K562 (cell line): ENCODE measurements around the gene ZNF232. TPM values are rescaled to one million over a fixed set of nuclear protein-coding genes. Genes with fewer than 3 reads are reported as not detected.
"Not testable (repeated sequence)": the region's sequence is repeated elsewhere in the genome, so short reads cannot be mapped to it uniquely, and the experiment has no call there.

ENCODE experiments used
- ATAC-seq: fragments of 200-7000 bp; cut with Tn5 transposase; 3 replicates; pipeline ENCODE4 v1.9.1; 2020; ENCODE audit warnings: moderate library complexity
- BruUV-seq: library from RNA; stranded (reverse); fragments of 400-500 nt; replicated peaks from 2 replicates; lab custom pipeline; 2021; lab: Mats Ljungman, UMichigan
- CTCF ChIA-PET: fragments of 300-600 bp; formaldehyde crosslinking; extraction: SDS; loops from one replicate; lab custom pipeline; 2021; ENCODE audit warnings: low intra/inter-chr PET ratio; lab: Yijun Ruan, JAX
- POLR2A ChIA-PET: fragments of 300-600, 350-650 bp; sonication (Branson Sonifier 250); formaldehyde crosslinking; extraction: SDS; loops from one replicate; lab custom pipeline; 2021; ENCODE audit warnings: antibody characterized with exemption, inconsistent platforms; lab: Yijun Ruan, JAX
- DNase-seq, 4 experiments: peaks; one replicate each; pipeline versions ENCODE4 v3.0.0 to v3.0.0-alpha.2; 2011 to 2018; ENCODE audit warnings: low spot score in 3 of 4, mixed read lengths in 3 of 4; ENCODE audit errors: extremely low read depth in 1 of 4
- FAIRE-seq: peaks from 2 replicates; lab custom pipeline; 2011; peaks lifted over from hg19 to GRCh38; lab: Jason Lieb, UNC
- H2AFZ ChIP-seq: 2 replicates; pipeline ENCODE4 v1.6.0; 2011; ENCODE audit warnings: low read depth, low read length, control low read depth, inconsistent platforms
- H3K27ac ChIP-seq: fragments of 200-600 bp; 3 replicates; pipeline ENCODE4 v1.8.0; 2011; ENCODE audit warnings: low read depth, mild to moderate bottlenecking, control low read depth, inconsistent platforms, low read length, moderate library complexity, mixed read lengths; ENCODE audit errors: extremely low read depth
- H3K27me3 ChIP-seq, 2 experiments: fragments of 300-600 bp in 1 of 2; 2 replicates in 1 of 2; 3 replicates in 1 of 2; pipeline versions ENCODE4 v1.6.0 to v1.8.0; 2011; ENCODE audit warnings: inconsistent platforms in 2 of 2, low read length in 2 of 2, mild to moderate bottlenecking in 1 of 2, mixed read lengths in 1 of 2, moderate library complexity in 1 of 2; ENCODE audit not compliant: control insufficient read depth in 2 of 2, insufficient read depth in 2 of 2
- H3K36me3 ChIP-seq: fragments of 300-600 bp; 3 replicates; pipeline ENCODE4 v1.8.0; 2011; ENCODE audit warnings: mild to moderate bottlenecking, low read length, inconsistent platforms; ENCODE audit not compliant: control insufficient read depth, insufficient read depth
- H3K4me1 ChIP-seq, 2 experiments: fragments of 200-600 bp in 1 of 2; replicated peaks in 1 of 2; 2 replicates in 1 of 2; 3 replicates in 1 of 2; pipeline versions ENCODE4 v1.5.1 to v1.8.0; 2011; ENCODE audit warnings: inconsistent platforms in 2 of 2, low read length in 2 of 2, mild to moderate bottlenecking in 1 of 2, mixed read lengths in 1 of 2, moderate library complexity in 1 of 2; ENCODE audit not compliant: control insufficient read depth in 2 of 2, insufficient read depth in 2 of 2
- H3K4me2 ChIP-seq: 2 replicates; pipeline ENCODE4 v1.6.1; 2011; ENCODE audit warnings: low read length, control low read depth, inconsistent platforms, mixed read lengths; ENCODE audit not compliant: insufficient read depth
- H3K4me3 ChIP-seq: fragments of 200-600 bp; sonication (generic), shearing (Covaris generic); 2 replicates; pipeline ENCODE4 v1.5.1; 2016; ENCODE audit warnings: control low read depth, inconsistent platforms
- H3K79me2 ChIP-seq: fragments of 200-600 bp; 3 replicates; pipeline ENCODE4 v1.8.0; 2011; ENCODE audit warnings: low read length, inconsistent platforms; ENCODE audit not compliant: control insufficient read depth, insufficient read depth
- H3K9ac ChIP-seq, 2 experiments: 2 replicates each; pipeline versions ENCODE4 v1.6.0 to v1.6.1; 2011; ENCODE audit warnings: low read depth in 2 of 2, low read length in 2 of 2, control low read depth in 1 of 2, inconsistent platforms in 1 of 2, mild to moderate bottlenecking in 1 of 2, mixed read lengths in 1 of 2; ENCODE audit not compliant: insufficient read depth in 1 of 2
- H3K9me1 ChIP-seq: one replicate; pipeline ENCODE4 v1.6.0; 2011; ENCODE audit warnings: inconsistent platforms, mild to moderate bottlenecking, low read length, moderate library complexity; ENCODE audit not compliant: control insufficient read depth, insufficient read depth
- H3K9me3 ChIP-seq: replicated peaks from 2 replicates; pipeline ENCODE4 v1.5.1; 2011; ENCODE audit warnings: low read depth, low read length, inconsistent platforms; ENCODE audit not compliant: control insufficient read depth, insufficient read depth
- H4K20me1 ChIP-seq: replicated peaks from 2 replicates; pipeline ENCODE4 v1.6.1; 2011; ENCODE audit warnings: low read length, inconsistent platforms, mixed read lengths; ENCODE audit not compliant: control insufficient read depth, insufficient read depth
- NRF1 ChIP-seq, 2 experiments: fragments of 450-650 bp; IDR thresholded peaks in 1 of 2; conservative IDR thresholded peaks in 1 of 2; 2 replicates each; pipeline ENCODE4 v1.6.1; 2014; ENCODE audit warnings: mild to moderate bottlenecking in 2 of 2
- WGBS: fragments of 100-300 bp; shearing (Covaris generic); methylation state at CpG from one replicate; pipeline ENCODE4 v1.1.6; 2016; ENCODE audit warnings: low coverage, mixed read lengths; ENCODE audit not compliant: insufficient coverage; ENCODE audit errors: missing lambda C conversion rate; 5-methylcytosine and 5-hydroxymethylcytosine counted together
- in situ Hi-C: fragments of 300-500 bp; cut with MboI; formaldehyde crosslinking; loops from 4 replicates; pipeline ENCODE4 v1.15.0; 2018; ENCODE audit warnings: inconsistent platforms, mixed read lengths
- intact Hi-C: fragments of 100-400 bp; cut with micrococcal nuclease; formaldehyde crosslinking; loops from 2 replicates; pipeline ENCODE4 v1.14.2; 2022
- polyA plus RNA-seq, 8 experiments: library from polyadenylated mRNA; depleted of rRNA in 4 of 8; stranded (reverse) in 5 of 8; unstranded in 3 of 8; fragments of >200 nt; fragmentation: Nextera tagmentation in 2 of 8; fragmentation: Illumina TruSeq in 1 of 8; extraction: Ambion mirVana in 2 of 8; extraction: Trizol in 1 of 8; gene quantifications; 2 replicates each; pipeline versions ENCODE4 v1.2.1 to v1.2.3, GENCODE V29; 2011 to 2014; ENCODE audit warnings: inconsistent platforms in 1 of 8, missing spikeins in 1 of 8
- total RNA-seq, 7 experiments: library from RNA; depleted of rRNA in 6 of 7; stranded (reverse); fragments of >200 nt in 6 of 7; fragmentation: Illumina TruSeq in 2 of 7; extraction: Trizol in 2 of 7; gene quantifications; 2 replicates each; pipeline versions ENCODE4 v1.2.1 to v1.2.3, GENCODE V29; 2011 to 2021; ENCODE audit warnings: low replicate concordance in 1 of 7

Gene ZNF232
- total and polyA plus RNA-seq, 9 of the 15 experiments (the other 6 are each of a cell fraction or from before 2014, with no cell fraction given) = 10.6 to 26.0 (median 13.0) TPM

DNA sequence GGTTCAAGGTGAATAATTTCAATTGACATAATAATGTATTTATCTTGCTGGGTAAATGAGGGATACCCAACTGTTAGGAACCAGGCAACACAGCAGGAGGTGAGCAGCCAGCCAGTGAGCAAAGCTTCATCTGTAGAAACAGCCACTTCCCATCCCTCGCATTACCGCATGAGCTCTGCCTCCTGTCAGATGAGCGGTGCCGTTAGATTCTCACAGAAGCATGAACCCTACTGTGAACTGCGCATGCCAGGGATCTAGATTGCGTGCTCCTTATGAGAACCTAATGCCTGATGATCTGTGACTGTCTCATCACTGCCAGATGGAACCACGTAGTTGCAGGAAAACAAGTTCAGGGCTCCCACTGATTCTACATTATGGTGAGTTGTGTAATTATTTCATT is 13.2 kb upstream of the ZNF232 start:
- BruUV-seq, DNase-seq, H4K20me1 ChIP-seq, H3K9me1 ChIP-seq, H3K36me3 ChIP-seq, H3K9me3 ChIP-seq, CTCF ChIA-PET, H3K4me2 ChIP-seq, H3K79me2 ChIP-seq, H3K4me1 ChIP-seq, in situ Hi-C loops, H2AFZ ChIP-seq, H3K4me3 ChIP-seq, H3K27ac ChIP-seq, ATAC-seq, intact Hi-C loops, FAIRE-seq, H3K9ac ChIP-seq: not testable (repeated sequence)
- TF ChIP-seq NRF1 (conservative IDR thresholded peaks at IDR 0.05 in 1 of 2, IDR thresholded peaks at IDR 0.05 in 1 of 2) = peak; percentile 68 to 74
- WGBS = 0% methylated on average over 7 of the region's 7 CpGs
- H3K27me3 ChIP-seq = peaks cover 0 to 19% of the 10 kb centered on the region in 2 experiments; a peak in 2 of 5 replicates
- POLR2A ChIA-PET = interaction anchor here (0.6 kb wide), 2 partner anchors 11 to 172 kb away, joined by 3 read pairs; no protein-coding TSS in a partner anchor

DNA sequence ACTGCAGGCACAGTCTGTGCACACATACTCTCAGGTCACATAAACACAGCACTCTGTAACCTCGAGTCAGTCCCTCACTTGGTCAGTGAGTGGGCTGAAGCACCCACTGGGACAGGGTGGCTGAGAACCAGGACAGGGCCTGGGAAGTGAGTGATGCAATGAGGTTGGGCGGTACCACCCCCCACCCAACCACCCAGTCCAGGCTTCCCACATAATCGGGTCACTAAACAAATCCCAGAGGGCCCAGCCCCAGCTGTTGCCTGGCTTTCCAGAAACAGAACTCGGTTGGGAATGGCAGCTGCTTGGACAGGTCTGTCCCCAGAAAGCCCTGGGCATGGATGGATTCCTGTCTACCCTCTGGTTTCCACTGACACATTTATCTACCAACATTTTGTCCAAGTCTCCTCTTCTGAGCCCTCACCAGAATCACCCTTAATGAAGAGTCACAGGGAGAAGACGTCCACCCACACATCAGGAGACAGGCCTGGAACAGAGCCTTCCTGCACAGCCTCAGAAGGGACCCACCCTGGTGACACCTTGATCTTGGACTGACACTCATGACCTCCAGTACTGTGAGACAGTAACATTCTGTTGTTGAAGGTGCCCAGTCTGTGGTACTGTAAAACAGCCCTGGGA is 12.6 kb upstream of the ZNF232 start:
- H3K9ac ChIP-seq, CTCF ChIA-PET, FAIRE-seq, H3K9me3 ChIP-seq, H4K20me1 ChIP-seq, H3K9me1 ChIP-seq, in situ Hi-C loops, H3K4me3 ChIP-seq, H3K4me2 ChIP-seq, H3K79me2 ChIP-seq, H3K4me1 ChIP-seq, BruUV-seq, DNase-seq, ATAC-seq, H3K36me3 ChIP-seq, H2AFZ ChIP-seq, H3K27ac ChIP-seq, intact Hi-C loops: not testable (repeated sequence)
- peaks cover 0 to 16% of the 10 kb centered on the region in 2 experiments; a peak in 2 of 5 replicates for H3K27me3 ChIP-seq
- POLR2A ChIA-PET = interaction anchor here (0.6 kb wide), 1 partner anchor 10 kb away, joined by 3 read pairs; no protein-coding TSS in a partner anchor
- WGBS = 0% methylated on average over 4 of the region's 5 CpGs
